NCI-H2171 treated with DMSO at 0.1 percent for 48 hours (cell line): Measurements from ENCODE around the gene DNAJC10.

Experiments used
- DNase-seq: peaks from one replicate; lab custom pipeline; 2025; lab: John Stamatoyannopoulos, UW

Gene DNAJC10

GRCh38 chr2:182834293-182834692 lies 118.2 kb downstream of the DNAJC10 start:
- no peak for DNase-seq

- DNase-seq: peak; percentile 10
Observed at GRCh38 chr2:182836451-182836850, 120.4 kb downstream of the DNAJC10 start.
